Measurements from ENCODE around the gene MAP1B. TPM values are rescaled to one million over a fixed set of nuclear protein-coding genes. Genes with fewer than 3 reads are reported as not detected.

MAP1B gene
- total and polyA plus RNA-seq, 4 donors = 1.5 to 46.7 (median 16.0) TPM

- H3K9ac ChIP-seq (ENCODE audit: insufficient read depth in 1 of 2, low read length in 2 of 2) = no peak overlapping the region
- no peaks in the 10 kb centered on the region for H3K9me3 ChIP-seq (ENCODE audit: control insufficient read depth in 4 of 4, insufficient read depth in 3 of 4, low read length in 3 of 4)
- H3K4me3 ChIP-seq = no peak overlapping the region
- ATAC-seq (ENCODE audit: insufficient read depth, low FRiP score) = no peak
- H3K27ac ChIP-seq (ENCODE audit: low read depth in 1 of 2, low read length in 1 of 2) = no peak overlapping the region
- 64 to 68% methylated on average over 6 of the region's 6 CpGs for WGBS, 2 donors
- H3K27me3 ChIP-seq (ENCODE audit: control insufficient read depth in 3 of 3, insufficient read depth in 3 of 3, low read length in 2 of 3) = no peaks in the 10 kb centered on the region
- DNase-seq = no peak
- H3K4me1 ChIP-seq (ENCODE audit: control insufficient read depth in 5 of 5, insufficient read depth in 5 of 5, low read length in 5 of 5) = peaks cover 0 to 9% (median 0%) of the 10 kb centered on the region in 5 donors
- peaks cover 0 to 8% (median 6%) of the 10 kb centered on the region in 4 donors for H3K36me3 ChIP-seq (ENCODE audit: control insufficient read depth in 4 of 4, insufficient read depth in 4 of 4, low read length in 4 of 4)
- no peak for TF ChIP-seq CTCF (IDR thresholded peaks at IDR 0.05; ENCODE audit: control extremely low read depth, extremely low read depth)
These were observed 124.9 kb downstream of the MAP1B start for GRCh38 chr5:72231991-72232703.

- 82 to 85% methylated on average over 2 of the region's 2 CpGs for WGBS, 2 donors
- no peak overlapping the region for H3K9ac ChIP-seq (ENCODE audit: insufficient read depth in 1 of 2, low read length in 2 of 2)
- no peak for TF ChIP-seq CTCF (IDR thresholded peaks at IDR 0.05; ENCODE audit: control extremely low read depth, extremely low read depth)
- no peak overlapping the region for H3K27ac ChIP-seq (ENCODE audit: low read depth in 1 of 2, low read length in 1 of 2)
- no peaks in the 10 kb centered on the region for H3K9me3 ChIP-seq (ENCODE audit: control insufficient read depth in 4 of 4, insufficient read depth in 3 of 4, low read length in 3 of 4)
- peaks cover 0 to 9% (median 0%) of the 10 kb centered on the region in 5 donors for H3K4me1 ChIP-seq (ENCODE audit: control insufficient read depth in 5 of 5, insufficient read depth in 5 of 5, low read length in 5 of 5)
- no peaks in the 10 kb centered on the region for H3K27me3 ChIP-seq (ENCODE audit: control insufficient read depth in 3 of 3, insufficient read depth in 3 of 3, low read length in 2 of 3)
- ATAC-seq (ENCODE audit: insufficient read depth, low FRiP score) (no peak), DNase-seq (no peak)
- H3K4me3 ChIP-seq = no peak overlapping the region
- H3K36me3 ChIP-seq (ENCODE audit: control insufficient read depth in 4 of 4, insufficient read depth in 4 of 4, low read length in 4 of 4) = peaks cover 4 to 9% (median 8%) of the 10 kb centered on the region in 4 donors
These were observed 125.6 kb downstream of the MAP1B start for GRCh38 chr5:72232838-72233237.

GRCh38 chr5:72233835-72234234, 126.6 kb downstream of the MAP1B start:
- DNase-seq = no peak
- no peak for TF ChIP-seq CTCF (IDR thresholded peaks at IDR 0.05; ENCODE audit: control extremely low read depth, extremely low read depth)
- Histone ChIP-seq H3K4me3 (no peak overlapping the region), H3K36me3 (ENCODE audit: control insufficient read depth in 4 of 4, insufficient read depth in 4 of 4, low read length in 4 of 4) (peaks cover 4 to 8% (median 6%) of the 10 kb centered on the region in 4 donors), H3K9ac (ENCODE audit: insufficient read depth in 1 of 2, low read length in 2 of 2) (no peak overlapping the region), H3K27me3 (ENCODE audit: control insufficient read depth in 3 of 3, insufficient read depth in 3 of 3, low read length in 2 of 3) (no peaks in the 10 kb centered on the region), H3K27ac (ENCODE audit: low read depth in 1 of 2, low read length in 1 of 2) (no peak overlapping the region), H3K9me3 (ENCODE audit: control insufficient read depth in 4 of 4, insufficient read depth in 3 of 4, low read length in 3 of 4) (no peaks in the 10 kb centered on the region), H3K4me1 (ENCODE audit: control insufficient read depth in 5 of 5, insufficient read depth in 5 of 5, low read length in 5 of 5) (peaks cover 0 to 9% (median 0%) of the 10 kb centered on the region in 5 donors)
- ATAC-seq (ENCODE audit: insufficient read depth, low FRiP score) = no peak
- WGBS, 2 donors = 32 to 66% methylated on average over 1 of the region's 1 CpG

Measured in lung (tissue), 12 donors.